Uterus (tissue), 4 donors: ENCODE measurements around the gene LFNG. TPM values are rescaled to one million over a fixed set of nuclear protein-coding genes. Genes with fewer than 3 reads are reported as not detected.
"Not testable (repeated sequence)": the region's sequence is repeated elsewhere in the genome, so short reads cannot be mapped to it uniquely, and the experiment has no call there.

Experiments used
- DNase-seq, 2 donors: peaks; one replicate each; pipeline ENCODE4 v3.0.0-alpha.2; 2019 to 2020
- H3K27ac ChIP-seq, 2 donors: fragments of 200-600 bp; sonication (generic); 1 replicate in 1 of 2; 2 replicates in 1 of 2; pipeline ENCODE4 v1.5.1; 2016 to 2018
- H3K27me3 ChIP-seq, 2 donors: fragments of 200-600 bp; sonication (generic); one replicate each; pipeline ENCODE4 v1.5.1; 2018 to 2019; ENCODE audit warnings: control low read depth in 1 of 2
- H3K36me3 ChIP-seq, 2 donors: fragments of 200-600 bp; sonication (generic); one replicate each; pipeline ENCODE4 v1.5.1; 2019; ENCODE audit warnings: control low read depth in 1 of 2
- H3K4me1 ChIP-seq, 2 donors: fragments of 200-600 bp; sonication (generic); one replicate each; pipeline ENCODE4 v1.5.1; 2018 to 2019; ENCODE audit warnings: control low read depth in 1 of 2
- H3K4me3 ChIP-seq, 2 donors: fragments of 200-600 bp; sonication (generic); 1 replicate in 1 of 2; 2 replicates in 1 of 2; pipeline ENCODE4 v1.5.1; 2018 to 2019; ENCODE audit warnings: mild to moderate bottlenecking in 1 of 2
- H3K9me3 ChIP-seq, 2 donors: fragments of 200-600 bp; sonication (generic); one replicate each; pipeline ENCODE4 v1.5.1; 2019; ENCODE audit warnings: control low read depth in 1 of 2
- CTCF ChIP-seq, 4 experiments: fragments of 200-600 bp in 2 of 4; fragments of 450-650 bp in 2 of 4; sonication (generic) in 2 of 4; IDR thresholded peaks; one replicate each; pipeline ENCODE4 v1.5.1; 2016 to 2019; ENCODE audit warnings: antibody characterized with exemption in 4 of 4, mild to moderate bottlenecking in 2 of 4, moderate library complexity in 1 of 4
- POLR2A ChIP-seq, 2 donors: fragments of 450-650 bp; IDR thresholded peaks; one replicate each; pipeline ENCODE4 v1.6.1; 2016; ENCODE audit warnings: antibody characterized with exemption in 2 of 2, mild to moderate bottlenecking in 1 of 2, moderate library complexity in 1 of 2
- intact Hi-C: fragments of 100-400 bp; cut with DNase I; formaldehyde crosslinking; loops from one replicate; pipeline ENCODE4 v1.15.1; 2023; ENCODE audit warnings: low total_unique reads
- total RNA-seq, 4 donors: library from RNA; depleted of rRNA in 3 of 4; stranded (reverse); fragments of >200 nt in 3 of 4; gene quantifications; one replicate each; pipeline versions ENCODE4 v1.1.0 to v1.2.4, GENCODE V29; 2014 to 2023
- donor health status: DM: yes; HTN: yes; CAD: no.

The LFNG gene
- total RNA-seq, 4 donors from 2014 or later: 2.3 to 30.5 (median 26.5) TPM; not detected in 1

- DNase-seq, H3K4me1 ChIP-seq, H3K36me3 ChIP-seq, H3K27ac ChIP-seq, H3K4me3 ChIP-seq, intact Hi-C loops, H3K27me3 ChIP-seq, H3K9me3 ChIP-seq: not testable (repeated sequence)
Observed at GRCh38 chr7:2534214-2534613, 14.6 kb downstream of the LFNG start.

- H3K27me3 ChIP-seq, H3K36me3 ChIP-seq, H3K9me3 ChIP-seq, DNase-seq, H3K4me3 ChIP-seq, intact Hi-C loops, H3K4me1 ChIP-seq, H3K27ac ChIP-seq: not testable (repeated sequence)
Observed at GRCh38 chr7:2535872-2536627, 16.5 kb downstream of the LFNG start.

GRCh38 chr7:2537981-2538851 lies 18.6 kb downstream of the LFNG start:
- DNase-seq: no peak
- H3K4me1 ChIP-seq: no peaks in the 10 kb centered on the region
- intact Hi-C loops: no loop called here
- H3K9me3 ChIP-seq: no peaks in the 10 kb centered on the region
- H3K27me3 ChIP-seq: no peaks in the 10 kb centered on the region
- TF ChIP-seq CTCF (IDR thresholded peaks at IDR 0.05) (no peak), POLR2A (IDR thresholded peaks at IDR 0.05) (no peak)
- no peaks in the 10 kb centered on the region for H3K36me3 ChIP-seq
- no peak overlapping the region for H3K4me3 ChIP-seq
- no peak overlapping the region for H3K27ac ChIP-seq

GRCh38 chr7:2539031-2539911 lies 19.7 kb downstream of the LFNG start:
- no peak for DNase-seq
- Histone ChIP-seq H3K4me3 (no peak overlapping the region), H3K27ac (no peak overlapping the region), H3K4me1 (no peaks in the 10 kb centered on the region), H3K9me3 (no peaks in the 10 kb centered on the region), H3K36me3 (no peaks in the 10 kb centered on the region), H3K27me3 (no peaks in the 10 kb centered on the region)
- no peak for TF ChIP-seq POLR2A (IDR thresholded peaks at IDR 0.05)
- TF ChIP-seq CTCF (IDR thresholded peaks at IDR 0.05): no peak
- intact Hi-C loops: no loop called here

GRCh38 chr7:2540133-2540532 lies 20.6 kb downstream of the LFNG start:
- H3K36me3 ChIP-seq: no peaks in the 10 kb centered on the region
- TF ChIP-seq POLR2A (IDR thresholded peaks at IDR 0.05) (no peak), CTCF (IDR thresholded peaks at IDR 0.05) (no peak)
- H3K9me3 ChIP-seq: no peaks in the 10 kb centered on the region
- H3K27ac ChIP-seq: no peak overlapping the region
- intact Hi-C loops: no loop called here
- no peaks in the 10 kb centered on the region for H3K27me3 ChIP-seq
- H3K4me3 ChIP-seq: no peak overlapping the region
- no peak for DNase-seq
- no peaks in the 10 kb centered on the region for H3K4me1 ChIP-seq
